ENCODE measurements around the gene TMEM156.

TMEM156 gene

DNA sequence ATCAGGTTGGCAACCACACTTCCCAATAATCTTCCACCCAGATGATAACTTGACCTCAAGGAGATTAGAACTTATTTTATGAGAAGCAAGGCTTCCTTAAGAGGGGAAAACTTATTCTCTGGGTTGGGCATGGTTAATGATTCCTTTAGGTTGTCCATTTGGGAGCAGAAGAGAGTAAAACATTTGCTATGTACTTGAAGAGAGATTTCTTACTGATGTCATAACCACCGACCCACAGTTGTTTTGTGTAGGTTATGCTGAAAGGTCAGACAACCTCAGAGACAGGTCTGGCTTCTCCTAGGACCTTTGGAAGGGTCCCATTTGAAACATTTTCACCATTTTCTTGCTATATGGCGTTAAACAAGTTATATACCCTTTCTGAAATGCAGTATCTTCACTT is 108.5 kb downstream of the TMEM156 start:
- no peak for DNase-seq (ENCODE audit: low read depth)

DNA sequence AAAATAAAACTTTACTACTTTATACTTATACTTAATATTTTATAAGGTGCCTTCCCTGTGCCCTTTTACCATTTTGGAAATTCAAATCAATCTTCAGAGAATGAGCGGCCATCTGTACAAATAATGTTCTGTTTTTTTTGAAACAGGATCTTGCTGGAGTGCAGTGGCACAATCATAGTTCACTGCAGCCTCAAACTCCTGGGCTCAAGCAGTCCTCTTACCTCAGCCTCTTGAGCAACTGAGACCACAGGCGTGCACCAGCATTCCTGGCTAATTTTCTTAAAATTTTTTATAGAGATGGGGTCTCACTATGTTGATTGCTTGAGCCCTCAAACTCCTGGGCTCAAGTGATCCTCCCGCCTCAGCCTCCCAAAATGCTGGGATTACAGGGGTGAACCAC is 111.1 kb downstream of the TMEM156 start:
- no peak for DNase-seq (ENCODE audit: low read depth)

- DNase-seq (ENCODE audit: low read depth), result no peak
Observed at GRCh38 chr4:38920677-38921076, 111.5 kb downstream of the TMEM156 start.

DNA sequence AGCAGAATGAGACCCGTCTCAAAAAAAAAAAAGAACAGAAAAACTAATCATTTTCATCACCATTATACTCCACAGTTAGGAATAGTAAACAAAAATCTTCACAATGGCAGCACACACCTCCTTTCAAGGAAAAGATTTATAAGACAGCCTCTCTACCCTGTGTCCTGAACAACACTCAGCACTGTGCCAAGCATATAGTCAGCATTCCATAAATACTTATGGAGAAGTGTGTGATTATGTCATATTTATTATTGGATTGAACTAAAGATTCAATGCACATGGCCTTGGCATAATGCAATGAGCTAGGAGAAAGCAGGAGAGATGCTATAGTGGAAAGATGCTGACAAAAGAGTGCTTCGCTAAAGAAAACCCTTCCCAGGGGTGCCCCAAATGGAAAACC is 112.0 kb downstream of the TMEM156 start:
- DNase-seq (ENCODE audit: low read depth), result no peak

GRCh38 chr4:38919494-38919893 is 112.7 kb downstream of the TMEM156 start:
- no peak for DNase-seq (ENCODE audit: low read depth)

DNA sequence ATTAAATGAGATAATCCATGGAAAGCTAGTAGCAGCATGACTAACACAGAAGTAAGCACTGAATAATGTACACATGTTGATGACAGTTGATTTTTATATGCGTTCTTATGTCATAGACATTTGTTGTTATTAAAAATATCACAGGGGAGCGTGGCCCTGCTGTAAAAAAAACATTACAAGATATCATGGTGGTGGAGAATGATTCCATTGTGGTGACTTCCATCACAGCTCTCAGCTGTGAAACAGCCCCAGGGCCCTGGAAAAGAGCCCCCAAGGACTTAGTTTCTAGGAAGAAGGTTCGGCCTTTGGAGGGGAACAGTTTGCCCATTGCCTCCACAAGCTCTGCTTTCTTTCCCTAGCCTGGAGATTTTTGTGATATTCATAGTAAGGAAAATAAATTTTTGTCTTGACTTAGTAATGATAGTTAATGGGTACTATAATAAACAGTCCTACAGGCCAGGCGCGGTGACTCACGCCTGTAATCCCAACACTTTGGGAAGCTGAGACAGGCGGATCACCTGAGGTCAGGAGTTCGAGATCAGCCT is 114.7 kb downstream of the TMEM156 start:
- no peak for DNase-seq (ENCODE audit: low read depth)

All from activated gamma-delta T cell treated with anti-CD3 and anti-CD28 coated beads, Interleukin-2, amount 50 U/mL, for 16 hours (primary cell).